DMS 273 (cell line): ENCODE measurements around the gene NAA20.

Experiments used
- DNase-seq: peaks from one replicate; lab custom pipeline; 2025; ENCODE audit not compliant: unreplicated experiment; lab: John Stamatoyannopoulos, UW

NAA20 gene

DNA sequence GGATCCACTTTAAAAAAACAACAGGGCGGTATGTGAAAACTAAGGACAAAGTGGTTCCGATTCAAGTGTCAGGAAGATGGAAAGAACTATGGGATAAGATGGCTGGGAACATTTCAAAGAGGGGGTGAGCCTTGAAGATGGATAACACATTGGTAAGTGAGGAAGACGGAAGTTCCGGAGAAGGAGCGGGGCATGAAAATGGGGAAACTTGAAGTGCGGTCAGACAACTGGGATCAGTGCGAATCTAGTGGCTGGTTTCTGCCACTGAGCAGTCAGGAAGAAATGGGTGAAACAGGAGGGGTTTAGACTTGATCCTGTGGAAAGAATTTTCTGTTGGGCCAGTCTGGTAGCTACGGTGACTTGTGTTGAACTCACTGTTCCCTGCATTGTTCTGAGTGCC lies 1.2 kb downstream of the NAA20 start:
- DNase-seq: no peak

DNA sequence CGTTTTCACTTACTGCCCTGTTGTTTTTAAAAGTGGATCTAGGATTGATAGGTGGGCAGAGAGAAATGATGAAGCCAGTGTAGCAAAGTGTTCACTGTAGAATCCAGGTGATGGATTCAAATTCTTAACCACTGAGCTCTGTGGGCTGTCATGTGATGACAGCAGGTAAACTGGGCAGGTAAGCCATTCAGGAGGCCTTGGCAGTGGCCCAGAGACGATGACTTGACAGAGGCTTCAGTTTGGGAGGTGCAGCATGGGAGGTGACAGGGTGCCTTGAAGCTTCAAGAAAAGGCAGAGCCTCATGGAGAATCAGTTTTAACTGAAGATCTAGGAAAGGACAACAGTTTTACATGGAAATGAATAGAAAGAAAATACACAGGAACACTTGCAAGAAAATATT lies 2.0 kb downstream of the NAA20 start:
- no peak for DNase-seq

DNA sequence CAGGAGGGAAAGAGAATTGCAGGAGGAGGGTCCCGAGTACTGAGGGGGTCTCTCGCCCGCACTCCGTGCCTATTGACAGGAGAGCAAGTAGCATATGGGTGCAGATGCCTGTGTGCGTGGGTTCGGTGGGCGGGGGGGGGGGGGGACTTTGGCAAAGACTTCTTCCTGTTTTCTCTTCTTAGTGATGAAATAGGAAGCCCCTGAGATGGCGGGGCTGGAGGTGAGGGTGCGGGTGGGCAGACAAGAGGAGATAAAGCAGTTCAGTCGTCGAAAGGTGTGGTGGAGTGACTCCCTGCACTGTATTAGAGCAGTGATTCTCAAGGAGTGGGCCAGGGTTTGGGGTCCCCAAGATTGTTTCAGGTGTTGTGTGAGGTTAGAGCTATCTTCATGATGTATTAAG lies 3.7 kb downstream of the NAA20 start:
- DNase-seq: no peak

DNA sequence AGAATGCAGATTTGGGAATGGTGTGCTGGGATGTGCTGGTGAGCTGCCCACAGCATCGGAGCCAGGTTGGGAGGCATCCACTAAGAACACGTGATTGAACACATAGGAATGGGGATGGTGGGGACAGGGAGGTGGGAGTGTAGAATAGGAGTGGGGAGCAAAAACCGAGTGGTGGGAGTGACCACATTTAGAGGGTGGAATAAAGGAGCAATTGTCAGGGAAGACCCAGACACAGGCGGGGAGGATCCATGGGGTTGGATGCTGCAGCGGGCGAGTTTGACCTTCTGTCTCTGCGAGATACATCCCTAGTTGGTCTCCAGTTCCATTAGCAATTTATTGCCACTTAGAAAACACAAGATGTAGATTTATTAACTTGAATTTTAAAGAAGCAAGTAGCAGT lies 4.7 kb downstream of the NAA20 start:
- DNase-seq: no peak

DNA sequence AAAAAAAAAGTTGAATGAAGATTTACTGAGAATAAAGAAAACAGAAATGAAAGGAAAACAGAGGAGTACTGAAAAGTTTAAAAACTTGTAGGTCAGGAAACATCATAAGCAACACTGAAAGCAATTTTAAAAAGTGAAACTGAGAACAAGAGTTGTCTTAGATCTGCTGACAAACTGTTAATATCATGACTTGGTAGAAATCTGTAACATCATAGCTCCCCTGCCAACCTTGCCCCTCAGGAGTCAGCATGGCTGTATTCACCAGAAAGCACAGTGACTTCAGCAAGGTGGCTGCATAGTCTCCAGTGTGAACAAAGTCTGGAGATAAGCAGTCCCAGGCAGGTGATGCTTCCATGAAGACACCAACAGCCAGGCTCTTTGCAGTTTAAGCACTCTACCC lies 5.3 kb downstream of the NAA20 start:
- no peak for DNase-seq

- DNase-seq: no peak
These were observed 6.2 kb downstream of the NAA20 start for GRCh38 chr20:20023395-20023794.

GRCh38 chr20:20024942-20025341 lies 7.8 kb downstream of the NAA20 start:
- no peak for DNase-seq

DNA sequence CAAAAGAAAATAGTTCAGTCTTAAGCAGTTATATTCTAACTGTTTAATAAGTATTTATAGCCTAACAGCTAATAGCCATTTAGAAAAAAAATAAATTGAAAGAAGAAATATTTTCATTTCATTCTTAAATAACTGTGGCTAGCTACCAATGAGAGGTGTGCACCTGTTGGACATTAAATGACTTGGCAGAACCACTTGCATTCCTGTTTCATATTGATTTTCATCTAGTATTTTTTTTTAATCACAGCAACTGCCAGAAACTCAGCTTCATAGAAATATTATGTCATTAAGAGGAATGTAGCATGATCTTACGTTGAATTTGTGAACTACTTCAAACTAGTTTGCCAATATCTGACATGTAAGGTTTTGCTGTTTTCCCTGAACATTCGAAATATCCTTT lies 10.1 kb downstream of the NAA20 start:
- no peak for DNase-seq

GRCh38 chr20:20031790-20032189 lies 14.6 kb downstream of the NAA20 start:
- no peak for DNase-seq

DNA sequence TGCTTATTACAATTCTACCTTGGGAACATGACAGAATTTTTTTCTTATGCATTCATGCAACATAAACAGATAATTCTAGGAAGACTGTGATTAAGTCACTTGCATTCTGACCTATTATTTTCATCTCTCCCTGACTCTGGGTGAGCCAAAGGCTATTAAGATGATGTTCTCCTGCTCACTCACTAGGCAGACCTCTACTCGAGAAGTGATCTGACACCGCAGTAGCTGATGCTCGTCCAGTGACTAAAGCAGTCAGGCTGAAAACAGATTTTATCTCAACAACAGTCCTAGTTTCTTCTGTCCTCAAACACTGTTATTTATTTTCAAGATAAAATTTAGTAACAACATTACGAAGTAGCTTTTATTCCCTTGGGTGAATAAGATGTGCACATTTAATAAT lies 17.3 kb downstream of the NAA20 start:
- no peak for DNase-seq

- no peak for DNase-seq
These were observed 19.6 kb downstream of the NAA20 start for GRCh38 chr20:20036756-20037155.

- no peak for DNase-seq
These were observed 20.8 kb downstream of the NAA20 start for GRCh38 chr20:20037960-20038359.

DNA sequence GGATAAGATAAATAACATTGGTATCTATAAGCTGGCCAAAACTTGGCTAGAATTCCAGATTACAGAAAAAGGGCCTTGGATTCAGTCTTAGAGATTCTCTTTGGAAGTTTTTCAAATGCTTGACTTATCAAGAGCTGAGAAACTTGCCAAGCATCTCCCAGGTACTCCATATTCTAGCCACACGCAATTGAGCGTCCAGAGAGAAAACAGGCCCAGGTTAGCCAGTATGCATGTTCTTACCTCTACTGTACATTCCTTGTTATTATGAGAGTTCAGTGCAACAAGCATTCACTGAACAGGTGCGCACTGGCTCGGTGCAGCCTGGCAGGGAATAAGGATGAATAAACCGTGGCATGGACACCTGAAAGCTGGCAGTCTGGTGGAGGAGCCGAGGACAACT lies 21.4 kb downstream of the NAA20 start:
- DNase-seq: no peak

GRCh38 chr20:20039752-20040387 lies 22.7 kb downstream of the NAA20 start:
- DNase-seq: no peak

- no peak for DNase-seq
These were observed 34.6 kb downstream of the NAA20 start for GRCh38 chr20:20051767-20052073.

GRCh38 chr20:20052074-20052970 lies 35.2 kb downstream of the NAA20 start, which contains the start of the genes CFAP61 and CRNKL1:
Gene CFAP61, plus strand, starts transcription at chr20:20052532. Its CDS starts 4,122 bp downstream, at chr20:20056654.
Gene CRNKL1, minus strand, starts transcription at chr20:20052466. Its CDS starts 124 bp downstream, at chr20:20052342.
- DNase-seq: peak; percentile 99

DNA sequence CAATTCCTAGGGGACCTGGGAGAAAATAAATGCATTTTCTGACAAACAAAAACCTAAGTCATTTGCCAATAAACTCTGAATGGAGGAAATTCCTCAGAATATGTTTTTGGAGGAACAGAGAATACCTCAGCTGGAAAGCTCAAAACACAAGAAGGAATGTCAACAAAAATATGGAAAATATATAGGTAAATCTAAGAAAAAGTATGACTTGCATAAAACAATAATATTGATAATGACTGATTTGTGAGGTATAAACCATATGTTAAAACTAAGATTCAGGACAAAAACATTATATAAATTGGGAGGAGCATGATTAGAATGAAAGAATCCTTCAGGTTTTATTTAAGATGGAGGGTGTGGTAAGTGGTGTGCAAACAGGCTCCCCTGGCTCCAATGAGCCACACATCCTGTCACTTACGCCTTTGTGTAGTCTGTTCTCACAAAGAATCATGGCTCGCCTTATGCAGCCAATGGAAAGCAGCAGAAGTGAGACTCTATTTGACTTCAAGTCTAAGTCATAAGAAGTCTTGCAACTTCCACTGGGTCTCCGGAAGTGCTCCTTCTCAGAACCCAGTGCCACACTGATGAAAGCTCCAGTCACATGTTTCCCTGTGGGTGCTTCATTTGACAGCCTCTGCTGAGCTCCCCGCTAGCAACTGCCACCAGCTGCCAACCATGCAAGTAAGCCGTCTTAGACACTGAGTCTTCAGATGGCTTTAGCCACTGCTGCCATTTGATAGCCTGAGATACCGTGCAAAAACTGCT lies 43.3 kb downstream of the NAA20 start:
- no peak for DNase-seq

- no peak for DNase-seq
These were observed 47.0 kb downstream of the NAA20 start for GRCh38 chr20:20063941-20064702.

DNA sequence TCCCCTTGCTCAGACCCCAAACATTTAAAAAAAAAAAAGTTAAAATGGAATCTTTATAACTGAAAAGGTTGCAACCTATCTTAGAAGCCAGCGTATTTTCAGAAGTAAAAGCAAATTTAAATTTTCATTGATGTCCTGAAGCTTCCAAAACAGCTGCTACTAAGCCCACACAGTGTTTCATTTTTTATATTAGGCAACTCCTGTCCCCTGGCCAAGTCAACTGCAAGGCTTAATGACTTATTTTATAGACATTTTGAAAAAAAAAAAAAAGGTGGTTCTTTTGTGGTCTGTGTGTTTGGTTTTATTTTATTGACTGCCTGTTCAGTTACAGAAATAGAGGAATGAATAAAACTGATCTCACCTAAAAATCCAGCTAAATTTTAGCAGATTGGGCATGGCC lies 48.2 kb downstream of the NAA20 start:
- DNase-seq: no peak

DNA sequence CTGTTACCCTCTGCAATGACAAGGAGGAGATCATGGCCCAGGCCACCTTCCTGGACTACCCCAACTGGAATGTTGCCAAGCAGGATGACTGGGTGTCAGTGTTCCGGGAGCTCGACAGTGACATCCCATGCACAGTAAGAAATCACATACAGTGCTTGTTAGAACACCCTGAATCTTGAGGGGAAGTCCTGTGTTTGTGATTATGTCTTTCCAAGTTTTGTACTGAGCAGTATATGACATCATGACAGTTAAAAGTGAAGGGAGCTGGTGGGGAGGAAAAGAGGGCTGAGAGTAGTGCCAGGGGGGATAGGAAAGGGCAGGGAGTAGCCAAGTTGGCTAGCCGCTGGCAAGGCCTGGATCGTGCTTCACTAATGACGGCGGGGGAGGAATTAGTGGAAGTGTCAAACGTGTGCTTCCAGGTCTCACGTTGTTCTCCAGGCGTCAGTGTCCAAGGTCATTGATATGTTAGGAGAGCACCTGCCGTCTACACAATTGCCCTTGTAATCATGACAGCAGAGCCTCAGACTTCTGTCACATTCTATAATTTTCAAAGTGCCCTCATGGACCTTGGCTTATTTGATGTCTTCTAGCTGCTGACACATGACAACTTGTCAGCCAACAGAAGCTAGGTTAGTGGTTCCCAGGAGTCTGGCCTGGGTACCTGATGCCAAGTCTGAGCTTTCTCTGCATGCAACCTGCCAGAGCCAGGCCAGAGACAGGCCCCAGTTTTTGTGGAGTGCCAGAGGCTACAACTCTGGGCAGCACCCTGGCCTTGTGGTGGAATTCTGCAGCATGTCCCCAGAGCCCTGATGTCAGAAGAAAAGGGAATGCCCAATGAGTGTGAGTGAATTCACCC lies 53.9 kb downstream of the NAA20 start:
- DNase-seq: no peak
